Muscle of back (tissue), 11 donors: Measurements from ENCODE around the gene NSDHL. TPM values are rescaled to one million over a fixed set of nuclear protein-coding genes. Genes with fewer than 3 reads are reported as not detected.
"Not testable (repeated sequence)": the region's sequence is repeated elsewhere in the genome, so short reads cannot be mapped to it uniquely, and the experiment has no call there.

Experiments
- DNase-seq, 3 donors: peaks; one replicate each; pipeline versions ENCODE4 v3.0.0 to v3.0.0-alpha.2; 2013
- polyA plus RNA-seq, 10 donors: library from polyadenylated mRNA; unstranded; fragments of 120-200 nt; gene quantifications; one replicate each; pipeline ENCODE4 v1.2.1, GENCODE V29; 2013; ENCODE audit not compliant: insufficient read length in 10 of 10

The NSDHL gene
- polyA plus RNA-seq, 10 donors = 9.7 to 19.8 (median 11.9) TPM

DNA sequence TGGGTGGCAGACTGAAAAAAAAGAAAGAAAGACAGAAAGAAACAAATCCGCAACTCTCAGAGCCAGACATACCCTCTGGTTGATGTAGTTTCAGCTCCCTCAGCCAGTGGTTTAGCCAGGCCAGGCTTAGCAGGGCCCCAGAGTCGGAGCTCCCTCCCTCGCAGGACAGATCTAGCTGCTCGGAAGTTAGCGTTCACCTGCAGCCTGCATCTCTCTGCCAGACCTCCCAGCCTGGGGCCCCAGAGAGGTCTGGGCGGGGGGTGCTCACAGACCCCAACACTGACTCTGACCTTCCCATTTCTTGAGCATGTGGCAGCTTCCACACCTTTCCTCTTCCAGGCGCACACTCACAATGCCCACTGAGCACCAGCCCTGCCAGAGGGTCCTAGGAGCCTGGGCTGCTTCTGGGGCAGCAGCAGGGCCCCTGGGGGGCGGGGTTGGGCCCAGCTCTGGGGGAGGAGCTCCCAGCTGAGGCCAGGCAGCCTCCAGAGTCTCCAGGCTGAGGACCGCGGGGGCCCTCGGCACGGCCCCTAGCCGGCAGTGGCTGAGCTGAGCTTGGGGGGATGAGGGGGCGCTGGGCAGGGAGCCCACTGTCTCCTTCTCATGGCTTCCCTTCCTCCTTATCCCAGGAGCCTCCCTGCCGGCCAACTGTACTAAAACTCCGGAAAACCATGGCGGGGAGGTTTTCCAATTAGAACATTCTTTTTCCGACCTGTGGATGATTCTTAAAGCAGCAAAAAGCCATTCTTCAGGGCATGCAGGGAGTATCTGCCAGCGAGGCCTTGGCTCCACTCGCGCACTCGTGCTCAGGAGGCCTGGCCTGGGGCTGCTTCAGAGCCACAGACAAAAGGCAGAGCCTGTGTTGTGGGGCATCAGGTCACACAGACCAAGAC lies 62.4 kb downstream of the NSDHL start:
- DNase-seq = peak in 2 of 3 donors; percentile 35 to 67

DNA sequence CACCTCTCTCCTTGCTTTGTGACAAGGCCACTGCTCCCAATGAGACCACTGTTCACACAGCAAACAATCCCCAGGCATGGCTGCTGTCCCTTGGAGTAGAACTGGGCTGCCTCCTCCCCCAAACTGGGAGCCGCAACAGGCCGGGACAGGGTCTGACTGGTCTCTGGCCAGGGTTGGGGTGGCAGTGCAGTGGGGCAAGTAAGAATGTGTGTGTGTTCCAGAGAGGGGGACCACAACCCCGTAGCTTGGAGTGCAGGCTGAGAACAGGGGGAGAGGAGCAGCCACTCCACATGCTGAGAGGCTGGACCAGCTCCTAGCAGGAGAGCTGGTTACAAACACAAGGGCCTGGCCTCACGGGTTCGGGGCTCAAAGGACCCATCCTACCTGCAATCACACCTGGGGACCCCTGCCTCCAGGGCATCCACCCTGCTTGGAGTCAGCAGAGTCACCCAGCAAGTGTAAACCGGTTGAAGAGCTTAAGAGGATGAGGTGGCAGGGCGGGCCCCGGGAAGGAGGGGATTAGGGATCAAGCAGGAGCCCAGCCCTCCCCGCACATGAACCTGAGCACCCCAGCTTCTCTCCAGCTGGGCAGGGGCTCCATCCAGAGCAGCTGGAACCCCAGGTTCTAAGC lies 63.2 kb downstream of the NSDHL start:
- no peak for DNase-seq

DNA sequence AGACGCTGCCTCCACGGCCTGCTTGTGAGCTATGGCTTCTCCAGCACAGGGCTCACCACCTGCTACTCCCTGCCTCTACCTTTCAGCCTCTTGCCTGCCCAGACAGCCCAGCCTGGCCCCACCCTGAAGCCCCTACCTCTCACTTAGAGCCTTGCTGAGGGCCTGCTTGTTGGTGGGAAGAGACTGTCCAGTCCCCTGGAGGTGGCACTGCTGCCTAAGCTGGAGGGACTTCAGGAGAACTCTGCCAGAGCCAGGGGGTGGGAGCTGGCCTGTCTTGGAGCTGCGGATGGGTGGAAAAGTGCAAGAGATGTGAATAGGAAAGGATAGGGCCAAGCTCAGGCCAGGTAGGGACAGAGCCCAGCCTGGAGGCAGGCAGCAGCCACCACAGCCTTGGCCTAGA lies 64.3 kb downstream of the NSDHL start:
- DNase-seq = no peak

DNA sequence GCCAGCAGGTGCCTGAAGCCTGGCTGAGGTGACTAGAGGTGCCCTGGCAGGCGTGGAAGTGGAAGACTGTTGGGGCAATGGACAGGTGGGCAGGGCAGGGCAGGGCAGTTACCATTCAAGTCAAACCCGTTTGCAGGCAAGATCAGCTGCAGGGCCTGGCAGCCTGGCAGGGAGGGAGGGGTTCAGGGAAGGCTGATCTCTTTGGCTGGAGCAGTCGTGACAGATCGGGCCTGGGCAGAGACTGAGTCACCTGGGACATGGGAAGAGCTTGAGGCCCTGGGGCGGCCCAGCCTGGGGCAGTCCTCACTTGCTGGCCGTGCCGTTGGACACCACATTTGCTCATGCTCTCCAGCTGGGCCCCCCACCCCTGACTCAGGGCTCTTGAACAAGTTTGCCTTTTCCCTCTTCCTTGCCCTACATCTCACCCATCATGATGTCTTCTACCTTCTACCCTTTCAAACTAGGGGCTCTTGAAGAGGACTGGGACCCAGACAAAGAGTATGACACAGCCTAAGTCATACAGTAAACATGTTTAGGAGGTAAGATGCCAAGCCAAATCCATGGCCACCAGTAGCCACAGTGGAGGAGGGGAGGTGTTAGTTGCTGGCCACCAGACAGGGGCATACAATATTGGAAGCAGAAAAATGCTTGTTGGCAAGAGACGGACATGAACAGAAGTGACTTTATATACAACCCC lies 65.0 kb downstream of the NSDHL start:
- DNase-seq = no peak

DNA sequence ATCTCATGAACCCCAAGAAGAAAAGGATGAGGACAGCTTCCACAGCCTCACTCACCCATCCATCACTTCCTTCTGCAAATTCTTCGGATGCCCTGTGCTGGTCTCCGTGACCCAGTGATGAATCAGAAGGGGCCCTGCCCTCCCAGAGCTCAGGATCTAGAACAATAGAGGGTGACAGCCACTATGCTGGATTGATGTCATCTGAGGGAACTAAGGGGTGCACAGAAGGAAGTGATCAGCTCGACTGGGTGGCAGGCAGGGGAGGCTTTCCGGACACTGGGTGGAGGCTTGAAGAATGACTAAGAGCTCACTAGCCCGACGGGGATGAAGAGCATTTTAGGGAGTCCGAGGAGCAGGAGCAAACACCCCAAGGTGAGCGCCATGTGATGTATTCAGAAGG lies 65.6 kb downstream of the NSDHL start:
- no peak for DNase-seq

- peak; percentile 11 to 71 (median 50) for DNase-seq
These were observed 66.6 kb downstream of the NSDHL start, which contains the start of gene ZNF185 for GRCh38 chrX:152897222-152898131. TSS of gene ZNF185 (plus strand) at chrX:152898067. CDS start at chrX:152914490, 16,423 bp downstream.

- DNase-seq = no peak
These were observed 67.6 kb downstream of the NSDHL start for GRCh38 chrX:152898442-152898841.

DNA sequence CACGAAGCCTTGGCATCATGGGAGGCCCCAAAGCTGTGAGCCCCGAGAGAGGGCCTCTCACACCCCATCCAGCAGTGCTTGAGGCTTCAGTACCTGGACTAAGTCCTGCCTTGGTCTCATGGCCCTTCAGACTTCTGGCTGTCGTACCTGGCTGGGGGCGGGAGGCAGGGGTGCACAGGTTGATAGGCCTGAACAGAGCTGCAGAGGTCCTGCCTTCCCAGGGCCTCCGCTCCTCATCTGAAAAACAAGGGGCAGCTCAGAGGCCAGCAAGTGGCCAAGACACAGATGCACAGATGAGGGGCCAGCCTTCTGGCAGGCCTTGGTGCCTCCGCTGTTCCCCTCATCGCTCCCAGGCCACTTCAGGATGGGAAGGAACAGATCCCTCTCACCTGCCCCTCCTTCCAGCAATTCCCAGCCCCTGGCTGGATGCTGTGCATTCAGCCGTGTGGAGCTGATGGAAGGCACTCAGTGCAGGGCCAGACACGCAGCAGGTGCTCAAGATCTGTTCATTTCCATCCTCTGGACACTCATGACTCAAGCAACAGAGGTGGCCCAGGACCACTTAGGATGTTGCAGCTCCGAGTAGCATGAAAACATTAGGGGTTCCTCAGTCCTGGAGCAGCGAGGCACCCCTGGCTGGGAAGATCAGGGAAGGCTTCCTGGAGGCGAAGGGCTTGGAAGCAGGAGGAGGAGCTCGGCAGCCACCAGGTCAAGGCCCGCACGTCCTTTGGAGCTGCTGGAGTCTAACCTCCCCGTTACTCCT lies 68.4 kb downstream of the NSDHL start:
- no peak for DNase-seq

- no peak for DNase-seq
These were observed 69.2 kb downstream of the NSDHL start for GRCh38 chrX:152899874-152900719.

DNA sequence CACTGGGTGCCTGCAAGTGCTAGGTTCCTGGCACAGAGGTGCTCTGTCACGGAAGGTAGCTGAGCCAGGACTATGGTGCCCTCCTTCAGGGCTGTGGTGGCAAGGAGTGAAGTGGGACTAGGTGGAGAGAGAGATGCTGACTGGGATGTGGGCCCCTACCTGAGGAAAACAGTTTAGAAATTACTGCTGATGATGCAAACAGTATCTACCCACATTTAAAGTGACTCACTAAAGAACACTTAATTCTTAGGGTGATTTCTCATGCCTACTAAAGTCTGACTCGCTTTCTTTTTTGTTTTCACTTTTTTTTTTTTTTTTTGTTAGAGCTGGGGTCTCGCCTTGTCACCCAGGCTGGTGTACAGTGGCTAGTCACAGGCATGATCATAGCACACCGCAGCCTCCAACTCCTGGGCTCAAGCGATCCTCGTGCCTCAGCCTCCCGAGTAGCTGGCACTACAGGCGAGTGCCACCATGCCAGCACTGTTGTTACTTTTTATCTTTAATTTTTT lies 70.1 kb downstream of the NSDHL start:
- DNase-seq = no peak

DNA sequence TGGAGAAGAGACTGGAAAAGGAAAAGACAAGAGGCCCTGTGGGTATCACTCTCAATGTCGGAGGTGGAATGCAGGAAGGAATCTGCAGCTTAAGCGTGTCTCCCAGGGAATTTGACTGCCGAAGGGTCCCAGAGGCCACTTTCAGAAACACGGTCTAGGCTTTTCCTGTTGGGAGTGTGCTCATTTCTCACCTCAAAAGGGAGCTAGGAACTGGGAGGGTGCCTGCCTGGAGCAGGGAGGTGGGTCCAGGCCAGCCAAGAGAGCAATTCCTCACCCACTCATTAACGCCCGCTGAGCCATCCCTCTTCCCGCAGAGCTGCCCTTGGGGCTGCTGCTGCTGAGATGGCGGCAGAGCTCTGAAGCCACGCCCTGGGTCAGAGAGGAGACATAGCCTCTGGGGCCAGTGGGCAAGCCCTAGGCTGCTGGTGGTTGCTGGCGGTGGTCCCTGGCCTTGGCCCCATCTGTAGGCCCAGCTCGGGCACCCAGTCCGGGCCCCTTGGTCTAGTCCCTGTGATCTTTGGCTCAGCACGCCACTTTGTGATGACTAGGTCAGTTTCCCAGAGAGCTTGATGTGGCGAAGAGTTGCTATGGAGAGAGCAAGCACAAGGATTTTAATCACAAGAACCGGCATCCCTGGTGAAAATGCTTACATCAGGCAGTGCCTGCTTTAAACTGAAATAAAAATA lies 71.1 kb downstream of the NSDHL start:
- DNase-seq = no peak

GRCh38 chrX:152902502-152902820 lies 71.6 kb downstream of the NSDHL start:
- no peak for DNase-seq

GRCh38 chrX:152903589-152903988 lies 72.7 kb downstream of the NSDHL start:
- no peak for DNase-seq

DNA sequence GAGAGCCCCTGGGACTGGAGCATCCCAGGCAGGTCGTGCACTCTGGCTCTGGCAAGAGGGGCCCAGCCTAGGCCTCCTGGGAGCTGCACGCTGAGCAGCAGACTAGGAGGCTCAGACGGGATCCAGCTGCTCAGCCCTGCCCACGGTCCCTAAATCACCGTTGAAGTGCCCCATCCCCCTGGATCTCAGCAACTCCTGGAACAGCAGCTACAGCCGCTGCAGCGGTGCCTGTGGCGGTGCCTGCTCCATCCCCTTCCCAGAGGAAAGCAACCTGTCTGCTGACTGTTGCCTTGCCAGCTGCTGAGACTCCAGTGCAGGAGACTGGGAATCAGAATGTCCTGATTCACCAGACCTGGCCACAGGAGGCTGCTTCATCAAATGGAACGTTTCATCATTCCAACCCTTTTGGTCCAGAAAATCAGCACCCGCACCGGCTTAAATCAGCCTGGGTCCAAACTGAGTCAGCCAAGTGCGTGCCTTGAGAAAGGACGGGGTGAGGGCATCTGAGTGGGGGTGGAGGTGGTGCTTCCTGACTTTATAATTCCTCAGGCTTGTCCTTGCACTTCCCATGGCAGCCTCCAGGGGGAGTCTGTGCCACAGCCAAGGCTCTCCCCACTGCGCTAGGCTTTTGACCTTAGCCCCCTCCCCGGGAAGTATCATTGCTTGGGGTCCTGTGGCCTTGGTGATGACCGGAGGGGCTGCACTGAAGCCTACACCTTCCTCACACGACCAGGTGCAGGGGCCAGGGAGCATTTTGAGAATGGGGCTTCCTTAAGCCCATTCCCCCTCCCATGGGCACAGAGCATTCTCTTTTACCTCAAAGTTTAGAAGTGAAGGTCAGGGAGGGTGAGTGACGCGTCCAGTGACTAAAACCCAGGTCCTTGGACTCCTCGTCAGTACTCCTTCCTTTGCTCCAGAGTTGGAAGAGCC lies 73.6 kb downstream of the NSDHL start:
- DNase-seq = peak in 2 of 3 donors; percentile 19 to 28

DNA sequence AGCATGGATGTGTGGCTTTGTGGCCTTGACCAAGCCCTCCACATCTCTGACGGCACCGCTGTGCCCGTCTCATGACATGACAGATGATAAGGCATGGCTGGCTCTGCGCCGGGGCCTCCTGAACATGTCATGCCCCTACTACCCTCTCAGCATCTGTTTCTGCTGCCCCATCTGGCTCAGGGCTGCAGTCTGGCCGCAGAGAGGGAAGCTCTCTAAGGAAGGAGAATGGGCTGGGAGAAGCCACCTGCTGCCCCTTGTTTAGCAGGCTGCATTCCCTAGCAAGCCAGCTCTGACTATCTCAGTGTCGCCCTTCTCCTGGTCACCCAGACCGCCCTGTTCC lies 74.2 kb downstream of the NSDHL start:
- no peak for DNase-seq

DNA sequence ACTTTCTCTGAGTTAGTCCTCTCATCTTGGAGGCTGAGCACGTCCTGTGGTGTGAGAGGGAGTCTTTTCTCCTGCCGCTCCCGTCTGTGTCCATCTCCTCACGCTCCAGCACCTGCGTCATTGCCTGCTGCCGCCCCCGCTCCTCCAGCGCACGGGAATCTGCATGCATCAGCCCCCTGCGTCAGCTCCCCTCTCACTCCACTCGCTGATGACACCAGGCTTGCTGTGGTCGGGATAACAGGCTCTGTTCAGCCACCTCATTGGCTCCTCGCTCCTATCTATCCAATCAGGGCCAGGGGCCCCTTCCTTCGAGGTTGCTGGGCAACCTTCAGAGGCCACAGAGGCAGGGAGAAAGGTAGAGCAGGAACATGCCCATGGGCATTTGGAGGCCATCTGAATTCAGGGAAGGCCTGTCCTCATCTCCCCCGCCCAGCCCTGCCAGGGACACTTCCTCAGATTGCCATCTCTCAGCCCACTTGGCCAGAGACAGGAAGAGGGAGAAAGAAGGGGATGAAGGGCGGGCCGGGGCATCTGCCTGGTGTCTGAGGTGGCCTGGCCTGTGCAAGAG lies 76.3 kb downstream of the NSDHL start:
- peak in 1 of 3 donors; percentile 19 for DNase-seq

- no peak for DNase-seq
These were observed 77.6 kb downstream of the NSDHL start for GRCh38 chrX:152908486-152908885.

- not testable (repeated sequence) for DNase-seq
These were observed 79.2 kb downstream of the NSDHL start for GRCh38 chrX:152910018-152910417.
